ENCODE data around the gene AGFG2.
"Not testable (repeated sequence)": the region's sequence is repeated elsewhere in the genome, so short reads cannot be mapped to it uniquely, and the experiment has no call there.

The AGFG2 gene

DNA sequence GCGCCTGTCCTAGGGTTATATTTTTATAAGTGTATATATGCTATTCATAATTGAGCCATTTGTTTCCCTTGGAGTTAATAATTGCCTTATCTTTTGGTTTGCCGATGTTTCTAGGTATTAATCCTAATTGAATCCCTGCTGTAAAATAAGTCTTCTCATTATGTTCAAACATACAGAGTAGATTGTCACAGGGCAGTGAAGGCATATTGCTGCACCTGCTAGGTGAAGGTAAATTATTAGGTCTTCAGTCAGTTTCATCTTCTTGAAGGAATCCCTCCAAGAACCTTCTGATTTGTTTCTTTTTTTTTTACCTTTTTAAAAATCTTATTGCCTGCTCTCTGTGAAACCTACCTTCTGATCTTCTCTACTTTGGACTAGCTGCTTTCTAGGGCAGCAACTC is 17.9 kb upstream of the AGFG2 start:
- no peak for DNase-seq

DNA sequence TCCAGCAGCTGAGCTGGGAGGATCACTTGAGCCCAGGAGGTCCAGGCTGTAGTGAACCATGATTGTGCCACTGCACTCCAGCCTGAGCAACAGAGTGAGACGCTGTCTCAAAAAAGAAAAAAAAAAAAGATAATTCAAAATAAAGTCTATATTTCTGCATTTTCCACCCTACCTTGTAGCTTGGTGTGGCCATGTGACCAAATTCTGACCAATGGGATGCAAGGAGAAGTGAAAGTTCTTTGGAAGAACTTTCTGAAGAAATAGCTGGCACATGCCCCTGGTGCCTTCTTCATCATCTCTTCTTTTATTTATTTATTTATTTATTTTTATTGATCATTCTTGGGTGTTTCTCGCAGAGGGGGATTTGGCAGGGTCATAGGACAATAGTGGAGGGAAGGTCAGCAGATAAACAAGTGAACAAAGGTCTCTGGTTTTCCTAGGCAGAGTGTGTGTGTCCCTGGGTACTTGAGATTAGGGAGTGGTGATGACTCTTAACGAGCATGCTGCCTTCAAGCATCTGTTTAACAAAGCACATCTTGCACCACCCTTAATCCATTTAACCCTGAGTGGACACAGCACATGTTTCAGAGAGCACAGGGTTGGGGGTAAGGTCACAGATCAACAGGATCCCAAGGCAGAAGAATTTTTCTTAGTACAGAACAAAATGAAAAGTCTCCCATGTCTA is 17.0 kb upstream of the AGFG2 start:
- DNase-seq = not testable (repeated sequence)

GRCh38 chr7:100523192-100523591 is 15.8 kb upstream of the AGFG2 start:
- not testable (repeated sequence) for DNase-seq

DNA sequence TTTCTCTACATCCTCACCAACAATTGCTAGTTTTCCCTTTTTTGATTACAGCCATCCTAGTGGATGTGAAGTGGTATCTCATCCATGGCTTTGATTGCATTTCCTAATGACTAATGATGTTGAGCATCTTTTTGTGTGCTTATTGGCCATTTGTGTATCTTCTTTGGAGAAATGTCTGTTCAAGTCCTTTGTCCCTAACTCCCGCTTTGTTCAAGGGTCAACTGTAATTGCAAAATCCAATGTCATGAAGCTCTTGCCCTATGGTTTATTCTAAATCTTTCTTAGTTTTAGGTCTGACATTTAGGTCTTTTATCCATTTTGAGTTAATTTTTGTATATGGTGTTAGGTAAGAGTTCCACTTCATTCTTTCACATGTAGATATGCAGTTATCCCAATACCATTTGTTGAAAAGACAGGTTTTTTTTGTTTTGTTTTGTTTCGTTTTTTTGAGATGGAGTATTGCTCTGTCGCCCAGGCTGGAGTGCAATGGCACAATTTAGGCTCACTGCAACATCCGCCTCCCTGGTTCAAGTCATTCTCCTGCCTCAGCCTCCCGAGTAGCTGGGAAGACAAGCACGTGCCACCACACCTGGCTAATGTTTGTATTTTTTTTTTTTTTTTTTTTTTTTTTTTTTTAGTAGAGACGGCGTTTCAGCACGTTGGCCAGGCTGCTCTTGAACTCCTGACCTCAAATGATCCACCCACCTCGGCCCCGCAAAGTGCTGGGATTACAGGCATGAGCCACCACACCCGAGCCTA is 10.7 kb upstream of the AGFG2 start:
- not testable (repeated sequence) for DNase-seq

- no peak for DNase-seq
Measured at GRCh38 chr7:100532165-100533022, 6.6 kb upstream of the AGFG2 start.

DNA sequence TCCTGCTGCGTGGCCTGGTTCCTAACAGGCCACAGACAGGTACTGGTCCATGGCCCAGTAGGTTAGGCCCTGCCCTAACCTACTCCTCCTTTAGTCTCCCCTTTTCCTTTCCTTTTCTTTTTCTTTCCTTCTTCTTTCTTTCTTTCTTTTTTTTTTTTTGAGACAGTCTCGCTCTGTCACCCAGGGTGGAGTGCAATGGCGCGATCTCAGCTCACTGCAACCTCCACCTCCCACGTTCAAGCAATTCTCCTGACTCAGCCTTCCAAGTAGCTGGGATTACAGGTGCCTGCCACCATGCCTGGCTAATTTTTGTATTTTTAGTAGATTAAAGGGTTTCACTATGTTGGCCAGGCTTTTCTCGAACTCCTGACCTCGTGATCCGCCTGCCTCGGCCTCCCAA is 3.0 kb upstream of the AGFG2 start:
- DNase-seq = not testable (repeated sequence)

- not testable (repeated sequence) for DNase-seq
Measured at GRCh38 chr7:100536695-100537094, 2.3 kb upstream of the AGFG2 start.

GRCh38 chr7:100538348-100538653 is 702 bp upstream of the AGFG2 start:
- DNase-seq = no peak

DNA sequence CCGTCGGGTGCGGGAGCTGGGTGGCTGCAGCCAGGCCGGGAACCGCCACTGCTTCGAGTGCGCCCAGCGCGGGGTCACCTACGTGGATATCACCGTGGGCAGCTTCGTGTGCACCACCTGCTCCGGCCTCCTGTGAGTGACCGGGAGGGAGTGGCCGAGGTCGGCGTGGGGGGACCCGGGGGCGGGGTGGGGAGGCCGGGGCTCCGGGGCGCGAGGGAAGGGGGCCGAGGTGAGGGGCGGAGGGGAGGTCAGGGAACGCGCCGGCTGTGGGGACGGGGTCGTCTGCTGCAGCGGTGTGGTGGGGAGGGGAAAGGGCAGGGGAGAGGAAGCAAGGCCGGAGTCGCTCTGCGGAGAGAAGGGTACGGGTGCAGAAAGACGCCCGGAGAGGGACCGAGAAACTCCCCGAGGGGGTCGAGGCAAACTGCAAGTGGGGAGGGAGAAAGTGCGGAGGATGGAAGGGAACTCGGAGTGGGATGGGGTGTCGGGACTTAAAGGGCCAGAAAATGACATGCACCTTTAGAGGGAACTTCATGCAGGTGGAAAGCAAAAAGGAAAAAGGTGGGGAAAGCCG is 518 bp downstream of the AGFG2 start:
- no peak for DNase-seq

GRCh38 chr7:100540073-100540723 is 1.2 kb downstream of the AGFG2 start:
- DNase-seq = no peak

DNA sequence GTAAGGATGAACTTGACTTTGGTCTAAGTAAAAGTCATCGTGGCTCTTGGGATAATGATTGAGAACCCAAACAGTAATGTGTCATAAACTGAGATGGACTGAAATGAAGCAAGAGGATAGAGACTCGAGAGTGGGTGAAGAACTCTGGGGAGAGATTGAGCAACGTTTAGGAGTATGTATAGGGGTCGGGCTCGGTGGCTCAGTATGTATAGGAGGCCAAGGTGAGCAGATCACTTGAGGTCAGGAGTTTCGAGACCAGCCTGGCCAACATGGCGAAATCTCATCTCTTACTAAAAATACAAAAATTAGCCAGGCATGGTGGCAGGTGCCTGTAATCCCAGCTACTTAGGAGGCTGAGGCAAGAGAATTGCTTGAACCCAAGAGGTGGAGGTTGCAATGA is 2.3 kb downstream of the AGFG2 start:
- not testable (repeated sequence) for DNase-seq

DNA sequence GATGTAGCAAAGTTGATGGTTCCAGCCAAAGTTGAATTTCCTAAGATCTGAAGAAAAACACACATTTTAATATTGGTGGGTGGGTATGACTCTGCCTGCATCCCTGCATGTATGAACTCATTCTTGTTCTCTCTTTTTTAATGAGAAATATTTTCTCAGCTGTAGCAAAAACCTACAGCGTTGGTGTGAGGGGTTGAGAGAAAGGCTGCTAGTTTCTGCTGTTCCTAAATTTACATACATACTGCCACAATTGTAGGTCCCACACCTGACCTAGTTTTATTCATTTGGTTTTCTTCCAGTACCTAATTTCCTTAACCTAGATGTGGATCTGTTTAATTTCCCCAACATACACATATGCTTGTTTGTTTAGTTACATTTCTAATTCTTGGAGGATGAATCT is 4.6 kb downstream of the AGFG2 start:
- DNase-seq = no peak

GRCh38 chr7:100544386-100544785 is 5.4 kb downstream of the AGFG2 start:
- DNase-seq = no peak

GRCh38 chr7:100544967-100545359 is 6.0 kb downstream of the AGFG2 start:
- no peak for DNase-seq

GRCh38 chr7:100545360-100546128 is 6.5 kb downstream of the AGFG2 start:
- DNase-seq = no peak

DNA sequence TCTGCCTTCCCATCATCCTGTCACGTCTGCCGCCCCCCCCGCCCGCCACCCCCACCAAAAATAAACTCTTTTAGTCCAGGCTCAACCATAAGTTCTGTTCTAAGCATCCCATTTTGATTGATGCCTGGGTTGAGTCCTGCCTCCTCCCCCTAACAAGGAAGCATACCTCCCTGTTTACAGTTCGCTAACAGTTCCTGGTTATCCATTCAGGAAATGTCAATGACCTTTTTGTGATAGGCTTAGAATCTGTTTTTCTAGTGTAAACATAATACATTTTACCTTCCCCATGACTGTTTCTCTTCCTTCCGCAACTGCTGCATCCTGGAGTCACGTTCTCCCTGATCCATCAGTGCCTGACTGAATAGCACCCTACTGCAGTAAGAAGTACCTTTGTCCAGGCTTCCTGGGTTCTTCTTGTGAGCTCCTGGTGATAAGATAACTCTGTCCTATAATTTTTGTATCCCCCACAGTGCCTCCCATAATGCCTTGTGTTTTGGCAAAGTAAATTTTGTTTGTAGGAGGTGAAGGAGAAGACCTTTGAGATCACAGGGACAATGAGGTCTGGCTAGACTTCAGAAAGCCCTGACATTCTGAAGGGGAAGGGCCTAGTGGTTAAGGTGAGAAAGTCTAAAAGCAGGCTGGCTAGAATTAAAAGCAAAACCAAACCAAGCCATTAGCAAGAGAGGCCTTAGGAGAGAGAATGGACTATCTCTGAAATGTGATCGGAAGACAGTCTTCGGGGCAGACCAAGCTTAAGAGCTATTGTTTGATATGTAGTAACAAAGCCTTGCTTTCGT is 7.3 kb downstream of the AGFG2 start:
- no peak for DNase-seq

DNA sequence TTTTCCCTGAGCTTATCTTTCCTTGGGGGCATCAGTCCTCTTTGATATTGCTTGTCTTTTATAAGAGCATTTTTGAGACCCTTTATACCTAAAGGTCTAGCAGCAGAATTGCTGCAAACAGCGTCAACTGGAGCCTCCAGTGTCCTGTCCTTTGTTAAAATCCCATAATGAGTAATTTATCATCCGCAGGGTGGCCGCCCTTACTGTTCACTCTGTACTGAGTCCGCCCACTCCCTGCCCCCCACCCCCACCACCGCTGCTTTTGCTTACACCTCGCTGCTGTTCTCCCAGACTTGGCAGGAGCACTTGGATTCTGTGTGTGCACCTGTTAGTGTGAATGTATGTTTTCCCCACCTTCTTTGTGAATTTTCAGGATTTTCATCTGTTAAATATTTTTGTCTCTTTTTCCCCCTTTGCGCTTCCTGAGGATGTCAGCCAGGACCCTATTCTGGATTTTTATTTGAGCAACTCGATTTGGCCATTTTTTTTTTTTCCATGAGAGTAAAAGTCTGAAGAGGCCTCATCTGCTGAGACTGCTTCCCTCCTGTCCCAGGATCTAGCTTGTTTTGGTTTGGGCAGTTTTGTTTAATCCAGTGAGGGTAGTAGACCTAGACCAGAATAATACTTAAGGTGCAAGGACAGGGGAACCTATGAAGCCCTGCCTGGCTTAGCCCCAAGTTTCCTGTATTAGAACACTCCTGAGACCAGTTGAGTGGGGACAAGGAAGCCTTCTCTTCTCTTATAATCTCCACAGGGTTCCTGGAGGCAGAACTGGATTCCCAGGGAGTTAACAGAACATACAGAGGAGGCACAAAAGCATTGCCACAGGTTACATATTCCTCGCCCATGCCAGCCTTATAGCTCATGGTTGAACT is 8.2 kb downstream of the AGFG2 start:
- no peak for DNase-seq

- no peak for DNase-seq
Measured at GRCh38 chr7:100547872-100548271, 8.9 kb downstream of the AGFG2 start.

- DNase-seq = not testable (repeated sequence)
Measured at GRCh38 chr7:100548446-100548845, 9.4 kb downstream of the AGFG2 start.

- no peak for DNase-seq
Measured at GRCh38 chr7:100552532-100552931, 13.5 kb downstream of the AGFG2 start.
